A673 (cell line): ENCODE measurements around the gene SLC47A2. TPM values are rescaled to one million over a fixed set of nuclear protein-coding genes. Genes with fewer than 3 reads are reported as not detected.

Experiments used
- BruUV-seq: library from RNA; stranded (reverse); fragments of 400-500 nt; replicated peaks from 2 replicates; lab custom pipeline; 2021; lab: Mats Ljungman, UMichigan
- CTCF ChIA-PET: fragments of 300-600 bp; sonication (Branson Sonifier 250); formaldehyde crosslinking; loops from one replicate; lab custom pipeline; 2022; ENCODE audit warnings: antibody characterized with exemption; lab: Charles Lee
- POLR2A ChIA-PET: fragments of 300-600 bp; sonication (Branson Sonifier 250); formaldehyde crosslinking; loops from one replicate; lab custom pipeline; 2022; ENCODE audit warnings: antibody characterized with exemption; ENCODE audit not compliant: low non-redundant PET; lab: Charles Lee
- DNase-seq: peaks from one replicate; pipeline ENCODE4 v3.0.0-alpha.2; 2015; ENCODE audit warnings: low spot score
- H3K27ac ChIP-seq: fragments of 200-600 bp; sonication (generic); 2 replicates; pipeline ENCODE4 v1.5.1; 2016; ENCODE audit warnings: mixed run types, low read depth, mild to moderate bottlenecking, mixed read lengths, antibody characterized with exemption, low read length; ENCODE audit not compliant: poor library complexity, severe bottlenecking
- H3K27me3 ChIP-seq: fragments of 200-600 bp; sonication (generic); replicated peaks from 2 replicates; pipeline ENCODE4 v1.6.1; 2017; ENCODE audit warnings: mixed run types, low read depth, mild to moderate bottlenecking, mixed read lengths, antibody characterized with exemption, low read length; ENCODE audit not compliant: insufficient read depth, poor library complexity
- H3K36me3 ChIP-seq: fragments of 200-600 bp; sonication (generic); 2 replicates; pipeline ENCODE4 v1.6.1; 2016; ENCODE audit warnings: mixed run types, mild to moderate bottlenecking, mixed read lengths, antibody characterized with exemption, low read length; ENCODE audit not compliant: insufficient read depth, poor library complexity, severe bottlenecking
- H3K4me1 ChIP-seq: fragments of 200-600 bp; sonication (generic); 2 replicates; pipeline ENCODE4 v1.6.1; 2017; ENCODE audit warnings: mixed run types, mild to moderate bottlenecking, mixed read lengths, antibody characterized with exemption, low read length; ENCODE audit not compliant: insufficient read depth, poor library complexity, severe bottlenecking
- H3K4me3 ChIP-seq: fragments of 200-600 bp; sonication (generic); 2 replicates; pipeline ENCODE4 v1.5.1; 2016; ENCODE audit warnings: low read depth, mixed run types, mild to moderate bottlenecking, mixed read lengths, low read length; ENCODE audit not compliant: poor library complexity, severe bottlenecking
- H3K9me3 ChIP-seq: fragments of 200-600 bp; sonication (generic); 2 replicates; pipeline ENCODE4 v1.6.1; 2016; ENCODE audit warnings: mixed run types, low read depth, mild to moderate bottlenecking, mixed read lengths, antibody characterized with exemption, low read length; ENCODE audit not compliant: poor library complexity, severe bottlenecking
- CTCF ChIP-seq: fragments of 300-800, 200-600 bp; sonication (generic); conservative IDR thresholded peaks from 2 replicates; pipeline ENCODE4 v1.5.1; 2017; ENCODE audit warnings: low read depth, mild to moderate bottlenecking, antibody characterized with exemption, low read length, moderate library complexity, mixed read lengths
- EZH2 ChIP-seq: fragments of 200-600 bp; sonication (generic); IDR thresholded peaks from 2 replicates; pipeline ENCODE4 v1.6.1; 2017; ENCODE audit warnings: borderline replicate concordance, low read depth, mild to moderate bottlenecking, mixed read lengths, antibody characterized with exemption, low read length; ENCODE audit not compliant: poor library complexity, severe bottlenecking
- intact Hi-C: fragments of 100-400 bp; cut with micrococcal nuclease; formaldehyde crosslinking; loops from one replicate; pipeline ENCODE4 v1.10.0; 2022; ENCODE audit not compliant: unreplicated experiment
- total RNA-seq: library from RNA; stranded (reverse); gene quantifications from 2 replicates; pipeline ENCODE4 v1.2.3, GENCODE V29; 2021

SLC47A2 gene
- total RNA-seq, 1 experiment from 2014 or later: not detected

- CTCF ChIA-PET: no interaction called here
- TF ChIP-seq EZH2 (no peak), CTCF (no peak)
These were observed 22.4 kb upstream of the SLC47A2 start for GRCh38 chr17:19738757-19739156.

GRCh38 chr17:19738073-19738449 lies 21.7 kb upstream of the SLC47A2 start:
- H3K9me3 ChIP-seq: no peaks in the 10 kb centered on the region
- BruUV-seq: no TSS peak
- POLR2A ChIA-PET: no interaction called here
- intact Hi-C loops: no loop called here
- DNase-seq: no peak
- TF ChIP-seq EZH2 (no peak), CTCF (no peak)
- CTCF ChIA-PET: no interaction called here
- H3K4me1 ChIP-seq: no peaks in the 10 kb centered on the region
- H3K4me3 ChIP-seq: no peak overlapping the region
- H3K27me3 ChIP-seq: no peaks in the 10 kb centered on the region
- H3K27ac ChIP-seq: no peak overlapping the region
- no peaks in the 10 kb centered on the region for H3K36me3 ChIP-seq

More at GRCh38 chr17:19738757-19739156, 22.4 kb upstream of the SLC47A2 start:
- no peak for DNase-seq
- intact Hi-C loops: no loop called here
- H3K27me3 ChIP-seq: no peaks in the 10 kb centered on the region
- no peak overlapping the region for H3K4me3 ChIP-seq
- no peak overlapping the region for H3K27ac ChIP-seq
- no peaks in the 10 kb centered on the region for H3K36me3 ChIP-seq
- H3K4me1 ChIP-seq: no peaks in the 10 kb centered on the region
- POLR2A ChIA-PET: no interaction called here
- H3K9me3 ChIP-seq: no peaks in the 10 kb centered on the region
- BruUV-seq: no TSS peak

GRCh38 chr17:19737305-19738072 lies 21.1 kb upstream of the SLC47A2 start:
- intact Hi-C loops: no loop called here
- DNase-seq: no peak
- Histone ChIP-seq H3K9me3 (no peaks in the 10 kb centered on the region), H3K4me3 (no peak overlapping the region), H3K4me1 (no peaks in the 10 kb centered on the region), H3K27me3 (no peaks in the 10 kb centered on the region), H3K36me3 (no peaks in the 10 kb centered on the region), H3K27ac (no peak overlapping the region)
- TF ChIP-seq CTCF (no peak), EZH2 (no peak)
- no TSS peak for BruUV-seq
- CTCF ChIA-PET: no interaction called here
- POLR2A ChIA-PET: no interaction called here
